IMR-90 (cell line): Measurements from ENCODE around the gene LTB4R. TPM values are rescaled to one million over a fixed set of nuclear protein-coding genes. Genes with fewer than 3 reads are reported as not detected.

Experiments used
- ATAC-seq: fragments of 200-7000 bp; cut with Tn5 transposase; 2 replicates; pipeline ENCODE4 v1.9.1; 2020; ENCODE audit warnings: low read depth, mild to moderate bottlenecking, moderate library complexity
- BruUV-seq: library from RNA; stranded (reverse); fragments of 400-500 nt; replicated peaks from 2 replicates; lab custom pipeline; 2021; lab: Mats Ljungman, UMichigan
- CTCF ChIA-PET: fragments of 300-600 bp; formaldehyde crosslinking; extraction: SDS; loops from one replicate; lab custom pipeline; 2021; ENCODE audit warnings: antibody characterized with exemption; lab: Yijun Ruan, JAX
- POLR2A ChIA-PET: fragments of 300-600 bp; sonication (Branson Sonifier 250); formaldehyde crosslinking; loops from one replicate; lab custom pipeline; 2022; ENCODE audit warnings: antibody characterized with exemption; ENCODE audit not compliant: unreplicated experiment; lab: Charles Lee
- DNase-seq: peaks from one replicate; pipeline ENCODE4 v3.0.0; 2013
- H2AFZ ChIP-seq: replicated peaks from 2 replicates; pipeline ENCODE3; 2013; ENCODE audit warnings: low read length, mild to moderate bottlenecking; ENCODE audit not compliant: poor library complexity
- H2AK5ac ChIP-seq: 2 replicates; pipeline ENCODE4 v1.6.1; 2013; ENCODE audit warnings: low read depth, low read length, inconsistent platforms
- H2AK9ac ChIP-seq: replicated peaks from 2 replicates; pipeline ENCODE3; 2013; ENCODE audit warnings: mild to moderate bottlenecking, low read depth, low read length, moderate library complexity; ENCODE audit not compliant: poor library complexity
- H2BK120ac ChIP-seq: 2 replicates; pipeline ENCODE4 v1.6.1; 2013; ENCODE audit warnings: low read depth, low read length, inconsistent platforms
- H2BK15ac ChIP-seq: 3 replicates; pipeline ENCODE4 v1.6.1; 2013; ENCODE audit warnings: low read depth, low read length, inconsistent platforms
- H2BK20ac ChIP-seq: 2 replicates; pipeline ENCODE4 v1.6.1; 2013; ENCODE audit warnings: low read depth, mild to moderate bottlenecking, inconsistent platforms, low read length, moderate library complexity
- H2BK5ac ChIP-seq: 2 replicates; pipeline ENCODE4 v1.6.1; 2013; ENCODE audit warnings: mild to moderate bottlenecking, low read depth, low read length, inconsistent platforms; ENCODE audit not compliant: poor library complexity, severe bottlenecking
- H3K14ac ChIP-seq: replicated peaks from 2 replicates; pipeline ENCODE4 v1.6.1; 2013; ENCODE audit warnings: low read depth, low read length, inconsistent platforms
- H3K18ac ChIP-seq: 2 replicates; pipeline ENCODE4 v1.6.1; 2013; ENCODE audit warnings: low read depth, low read length, control low read depth
- H3K23ac ChIP-seq: 2 replicates; pipeline ENCODE4 v1.6.1; 2013; ENCODE audit warnings: low read depth, low read length, inconsistent platforms
- H3K27ac ChIP-seq: 2 replicates; pipeline ENCODE4 v1.5.1; 2013; ENCODE audit warnings: mild to moderate bottlenecking, control low read depth, low read length; ENCODE audit not compliant: insufficient read depth
- H3K27me3 ChIP-seq: 2 replicates; pipeline ENCODE4 v1.6.1; 2013; ENCODE audit warnings: low read length; ENCODE audit not compliant: control insufficient read depth, insufficient read depth
- H3K36me3 ChIP-seq: 2 replicates; pipeline ENCODE4 v1.6.1; 2013; ENCODE audit warnings: low read length, mixed read lengths; ENCODE audit not compliant: control insufficient read depth, insufficient read depth
- H3K4ac ChIP-seq: 2 replicates; pipeline ENCODE4 v1.6.1; 2013; ENCODE audit warnings: low read depth, low read length, inconsistent platforms
- H3K4me1 ChIP-seq: 2 replicates; pipeline ENCODE4 v1.6.1; 2013; ENCODE audit warnings: low read length, mixed read lengths; ENCODE audit not compliant: control insufficient read depth, insufficient read depth
- H3K4me2 ChIP-seq: 2 replicates; pipeline ENCODE4 v1.6.1; 2013; ENCODE audit warnings: low read depth, mild to moderate bottlenecking, control low read depth, low read length, moderate library complexity
- H3K4me3 ChIP-seq: 2 replicates; pipeline ENCODE4 v1.5.1; 2013; ENCODE audit warnings: low read depth, mild to moderate bottlenecking, control low read depth, low read length, moderate library complexity; ENCODE audit not compliant: insufficient read depth
- H3K56ac ChIP-seq: 2 replicates; pipeline ENCODE4 v1.6.1; 2013; ENCODE audit warnings: low read length, inconsistent platforms; ENCODE audit not compliant: insufficient read depth; ENCODE audit errors: extremely low read depth
- H3K79me1 ChIP-seq, 2 experiments: 2 replicates each; pipeline ENCODE4 v1.6.1; 2013; ENCODE audit warnings: low read length in 2 of 2, inconsistent platforms in 1 of 2, low read depth in 1 of 2
- H3K9ac ChIP-seq: 2 replicates; pipeline ENCODE4 v1.6.1; 2013; ENCODE audit warnings: low read depth, low read length, control low read depth
- H3K9me1 ChIP-seq: 2 replicates; pipeline ENCODE4 v1.6.1; 2013; ENCODE audit warnings: low read length, inconsistent platforms; ENCODE audit not compliant: insufficient read depth
- H3K9me3 ChIP-seq: 2 replicates; pipeline ENCODE4 v1.6.1; 2013; ENCODE audit warnings: low read length; ENCODE audit not compliant: control insufficient read depth, insufficient read depth
- H4K20me1 ChIP-seq: 2 replicates; pipeline ENCODE4 v1.6.1; 2013; ENCODE audit warnings: low read length, inconsistent platforms; ENCODE audit not compliant: insufficient read depth
- H4K5ac ChIP-seq: 2 replicates; pipeline ENCODE4 v1.6.1; 2013; ENCODE audit warnings: mild to moderate bottlenecking, low read depth, low read length, control low read depth
- H4K8ac ChIP-seq, 2 experiments: 2 replicates each; pipeline ENCODE4 v1.6.1; 2013; ENCODE audit warnings: low read depth in 2 of 2, low read length in 2 of 2, control low read depth in 1 of 2, inconsistent platforms in 1 of 2
- H4K91ac ChIP-seq: 2 replicates; pipeline ENCODE4 v1.6.1; 2013; ENCODE audit warnings: low read depth, low read length, inconsistent platforms; ENCODE audit not compliant: insufficient read depth
- CHD1 ChIP-seq: IDR thresholded peaks from 2 replicates; pipeline ENCODE4 v1.6.1; 2012; ENCODE audit warnings: low read depth, low read length, improper control_type of control experiment
- NFE2L2 ChIP-seq: fragments of 150-350 bp; IDR thresholded peaks from 2 replicates; pipeline ENCODE4 v1.6.1; 2016; ENCODE audit warnings: low read depth, mild to moderate bottlenecking, low read length
- RAD21 ChIP-seq: IDR thresholded peaks from 2 replicates; pipeline ENCODE4 v1.6.1; 2012; ENCODE audit warnings: low read length, improper control_type of control experiment
- WGBS, 2 experiments: methylation state at CpG; one replicate each; pipeline versions ENCODE4 v1.1.5 to v1.1.7; 2013; ENCODE audit warnings: missing lambda C conversion rate in 2 of 2; ENCODE audit not compliant: insufficient read length in 1 of 2; ENCODE audit errors: extremely low coverage in 2 of 2; 5-methylcytosine and 5-hydroxymethylcytosine counted together
- dilution Hi-C: fragments of 300-500 bp; cut with HindIII; formaldehyde crosslinking; loops from one replicate; pipeline ENCODE4 v1.14.3; 2018; ENCODE audit warnings: low sequenced_read_pairs; ENCODE audit not compliant: unreplicated experiment
- in situ Hi-C: fragments of 300-500 bp; cut with MboI; formaldehyde crosslinking; loops from 3 replicates; pipeline ENCODE4 v1.14.3; 2019; ENCODE audit warnings: low sequenced_read_pairs, inconsistent platforms, mixed read lengths
- intact Hi-C: fragments of 100-400 bp; cut with micrococcal nuclease; formaldehyde crosslinking; loops from 2 replicates; pipeline ENCODE4 v1.10.0; 2022
- polyA plus RNA-seq, 3 experiments: library from polyadenylated mRNA; depleted of rRNA; stranded (reverse); fragments of >200 nt; gene quantifications; 2 replicates each; pipeline ENCODE4 v1.2.3, GENCODE V29; 2012; ENCODE audit warnings: low replicate concordance in 1 of 3
- total RNA-seq: library from RNA; depleted of rRNA; stranded (reverse); fragments of >200 nt; gene quantifications from 2 replicates; pipeline ENCODE4 v1.2.3, GENCODE V29; 2012

The LTB4R gene
- total and polyA plus RNA-seq, 2 of the 4 experiments (the other 2 are of a cell fraction), result 0.18 to 2.3 TPM

DNA sequence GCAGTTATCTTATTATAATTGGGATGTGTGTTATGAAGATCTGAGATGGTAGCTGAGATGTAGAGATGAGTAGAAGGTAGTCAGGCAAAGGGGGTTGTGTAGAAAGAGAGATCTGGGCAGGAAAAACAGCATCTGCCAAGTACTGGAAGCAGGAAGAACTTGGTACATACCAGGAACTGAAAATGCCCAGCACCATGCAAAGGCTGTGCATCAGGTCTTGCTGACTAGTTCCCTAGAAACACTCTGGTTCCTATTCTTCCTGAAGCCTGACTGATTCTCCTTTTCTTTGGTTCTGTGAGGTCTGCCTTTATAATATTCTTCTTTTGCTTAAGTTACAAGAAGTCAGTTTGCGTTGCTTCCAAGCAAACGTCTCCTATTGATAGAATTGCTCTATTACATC lies 50.0 kb downstream of the LTB4R start:
- Histone ChIP-seq H2BK15ac (no peak overlapping the region), H2AFZ (no peak overlapping the region), H3K56ac (0 out of 2 replicates have a peak overlapping the region, but pooled peaks have one; percentile 5), H3K79me1 (no peaks in the 10 kb centered on the region), H3K27me3 (no peaks in the 10 kb centered on the region; the same call in 1 of the 2 replicates), H2BK5ac (no peak overlapping the region), H3K36me3 (no peaks in the 10 kb centered on the region), H3K9me3 (no peaks in the 10 kb centered on the region), H2AK9ac (no peak overlapping the region), H2BK120ac (no peak overlapping the region), H4K91ac (no peak overlapping the region), H3K4me1 (peaks cover 5% of the 10 kb centered on the region; the same call in 1 of the 2 replicates), H3K14ac (no peak overlapping the region), H4K5ac (no peak overlapping the region), H4K8ac (no peak overlapping the region), H3K18ac (no peak overlapping the region), H3K4me2 (no peak overlapping the region), H3K27ac (no peak overlapping the region), H3K4me3 (no peak overlapping the region), H3K9ac (no peak overlapping the region), H2BK20ac (no peak overlapping the region), H3K4ac (no peak overlapping the region), H3K23ac (no peak overlapping the region), H4K20me1 (no peaks in the 10 kb centered on the region), H3K9me1 (peaks cover 4% of the 10 kb centered on the region; the same call in 1 of the 2 replicates), H2AK5ac (no peak overlapping the region)
- DNase-seq, result no peak
- POLR2A ChIA-PET, result interaction anchor here (0.6 kb wide), 1 partner anchor 78 kb away, joined by 3 read pairs; no protein-coding TSS in a partner anchor
- dilution Hi-C loops, result no loop called here
- no peak for ATAC-seq
- intact Hi-C loops, result no loop called here
- in situ Hi-C loops, result loop anchor here (10.0 kb wide), 1 partner anchor 73 kb away; no protein-coding TSS in a partner anchor
- no TSS peak for BruUV-seq
- TF ChIP-seq CHD1 (no peak), NFE2L2 (no peak), RAD21 (no peak)
- WGBS, 2 experiments, result no CpG with 5 or more reads among the region's 2 CpGs
- CTCF ChIA-PET, result interaction anchor here (1.3 to 3.0 kb wide), 2 partner anchors 28 to 70 kb away, joined by 6 to 13 read pairs; no protein-coding TSS in a partner anchor
